Endothelial cell of umbilical vein (primary cell): ENCODE data around the gene U2AF2.

Source experiments
- EZH2 ChIP-seq: IDR thresholded peaks from 2 replicates; pipeline ENCODE4 v1.6.1; 2012; ENCODE audit warnings: borderline replicate concordance, low read depth, mild to moderate bottlenecking, moderate library complexity, low read length, inconsistent platforms; ENCODE audit not compliant: severe bottlenecking
- MYC ChIP-seq: IDR thresholded peaks from one replicate; pipeline ENCODE4 v1.6.1; 2011; ENCODE audit warnings: mild to moderate bottlenecking, low read depth, low read length
- POLR2A ChIP-seq: IDR thresholded peaks from 2 replicates; pipeline ENCODE4 v1.6.1; 2012; ENCODE audit warnings: low read depth, mild to moderate bottlenecking, control low read depth, low read length
- POLR2AphosphoS5 ChIP-seq: IDR thresholded peaks from 2 replicates; pipeline ENCODE4 v1.6.1; 2012; ENCODE audit warnings: low read depth, mild to moderate bottlenecking, control low read depth, low read length, moderate library complexity; ENCODE audit not compliant: insufficient read depth
- TF ChIP-seq, protein P1 (sequence below), 2 donors: IDR thresholded peaks; 1 replicate in 1 of 2; 2 replicates in 1 of 2; pipeline ENCODE4 v1.5.1; 2011; ENCODE audit warnings: low read length in 2 of 2, mild to moderate bottlenecking in 2 of 2, moderate library complexity in 2 of 2, control low read depth in 1 of 2, inconsistent platforms in 1 of 2, low read depth in 1 of 2; ENCODE audit not compliant: insufficient read depth in 1 of 2; ENCODE audit errors: extremely low read depth in 1 of 2
- TF ChIP-seq, protein P2 (sequence below): IDR thresholded peaks from 2 replicates; pipeline ENCODE4 v1.6.1; 2011; ENCODE audit not compliant: insufficient read depth, insufficient read length

DNA sequence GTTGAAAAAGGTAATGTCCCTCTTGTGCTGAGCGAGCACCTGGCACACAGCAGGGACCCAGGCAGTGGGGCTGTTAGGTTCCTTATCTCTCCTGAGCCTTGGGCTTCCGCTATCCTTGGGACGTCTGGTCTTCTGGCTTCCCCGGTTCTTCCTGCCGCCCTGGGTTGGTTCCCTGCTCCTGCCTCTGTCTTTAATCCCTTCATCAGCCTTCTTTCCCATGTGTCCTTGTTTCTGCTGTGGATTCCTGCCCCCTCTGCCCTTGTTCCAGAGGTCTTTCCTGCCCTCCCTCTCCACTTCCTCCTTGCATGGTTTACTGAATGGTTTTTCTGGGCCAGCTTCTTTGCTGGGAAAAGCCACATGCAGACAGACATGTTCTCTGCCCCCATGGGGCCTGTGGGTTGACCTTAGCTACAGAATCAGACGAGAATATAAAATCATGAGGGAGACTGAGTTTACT lies 22.8 kb downstream of the U2AF2 start:
- TF ChIP-seq, protein P1, sequence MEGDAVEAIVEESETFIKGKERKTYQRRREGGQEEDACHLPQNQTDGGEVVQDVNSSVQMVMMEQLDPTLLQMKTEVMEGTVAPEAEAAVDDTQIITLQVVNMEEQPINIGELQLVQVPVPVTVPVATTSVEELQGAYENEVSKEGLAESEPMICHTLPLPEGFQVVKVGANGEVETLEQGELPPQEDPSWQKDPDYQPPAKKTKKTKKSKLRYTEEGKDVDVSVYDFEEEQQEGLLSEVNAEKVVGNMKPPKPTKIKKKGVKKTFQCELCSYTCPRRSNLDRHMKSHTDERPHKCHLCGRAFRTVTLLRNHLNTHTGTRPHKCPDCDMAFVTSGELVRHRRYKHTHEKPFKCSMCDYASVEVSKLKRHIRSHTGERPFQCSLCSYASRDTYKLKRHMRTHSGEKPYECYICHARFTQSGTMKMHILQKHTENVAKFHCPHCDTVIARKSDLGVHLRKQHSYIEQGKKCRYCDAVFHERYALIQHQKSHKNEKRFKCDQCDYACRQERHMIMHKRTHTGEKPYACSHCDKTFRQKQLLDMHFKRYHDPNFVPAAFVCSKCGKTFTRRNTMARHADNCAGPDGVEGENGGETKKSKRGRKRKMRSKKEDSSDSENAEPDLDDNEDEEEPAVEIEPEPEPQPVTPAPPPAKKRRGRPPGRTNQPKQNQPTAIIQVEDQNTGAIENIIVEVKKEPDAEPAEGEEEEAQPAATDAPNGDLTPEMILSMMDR (IDR thresholded peaks at IDR 0.05; ENCODE audit: extremely low read depth in 1 of 2, insufficient read depth in 1 of 2, low read depth in 1 of 2, low read length in 2 of 2), result no peak
- TF ChIP-seq EZH2 (no peak), MYC (no peak), POLR2A (no peak), POLR2AphosphoS5 (peak; percentile 16)
- TF ChIP-seq, protein P2, sequence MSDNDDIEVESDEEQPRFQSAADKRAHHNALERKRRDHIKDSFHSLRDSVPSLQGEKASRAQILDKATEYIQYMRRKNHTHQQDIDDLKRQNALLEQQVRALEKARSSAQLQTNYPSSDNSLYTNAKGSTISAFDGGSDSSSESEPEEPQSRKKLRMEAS, result no peak
